ENCODE measurements around the gene SPOCK3.

Gene SPOCK3

DNA sequence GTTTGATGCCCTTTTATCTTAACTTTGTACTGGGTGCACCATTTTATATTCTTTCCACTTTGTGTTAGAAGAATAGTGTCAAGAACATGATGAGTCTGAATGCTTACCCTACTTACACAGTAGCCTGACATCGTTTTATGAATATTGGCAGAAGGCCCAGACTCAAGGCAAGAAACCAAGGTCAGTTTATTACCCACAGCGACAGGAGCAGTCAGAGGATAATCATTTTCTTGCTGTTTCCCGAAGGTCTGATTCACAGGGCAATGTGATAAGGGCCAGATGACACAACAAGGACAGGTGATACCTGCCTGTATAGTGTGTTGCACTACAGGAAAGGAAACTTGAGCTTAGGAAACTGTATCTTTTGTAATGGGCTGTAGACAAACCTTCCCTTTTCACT lies 417.4 kb downstream of the SPOCK3 start:
- Mint-ChIP-seq H3K27me3 (ENCODE audit: low read depth, poor library complexity) (no peaks in the 10 kb centered on the region), H3K27ac (no peak overlapping the region), H3K9me3 (no peaks in the 10 kb centered on the region), H3K4me3 (no peak overlapping the region), H3K4me1 (no peaks in the 10 kb centered on the region), H3K36me3 (ENCODE audit: low read depth) (no peaks in the 10 kb centered on the region)
- no peak for DNase-seq
- TF ChIP-seq, protein P1, sequence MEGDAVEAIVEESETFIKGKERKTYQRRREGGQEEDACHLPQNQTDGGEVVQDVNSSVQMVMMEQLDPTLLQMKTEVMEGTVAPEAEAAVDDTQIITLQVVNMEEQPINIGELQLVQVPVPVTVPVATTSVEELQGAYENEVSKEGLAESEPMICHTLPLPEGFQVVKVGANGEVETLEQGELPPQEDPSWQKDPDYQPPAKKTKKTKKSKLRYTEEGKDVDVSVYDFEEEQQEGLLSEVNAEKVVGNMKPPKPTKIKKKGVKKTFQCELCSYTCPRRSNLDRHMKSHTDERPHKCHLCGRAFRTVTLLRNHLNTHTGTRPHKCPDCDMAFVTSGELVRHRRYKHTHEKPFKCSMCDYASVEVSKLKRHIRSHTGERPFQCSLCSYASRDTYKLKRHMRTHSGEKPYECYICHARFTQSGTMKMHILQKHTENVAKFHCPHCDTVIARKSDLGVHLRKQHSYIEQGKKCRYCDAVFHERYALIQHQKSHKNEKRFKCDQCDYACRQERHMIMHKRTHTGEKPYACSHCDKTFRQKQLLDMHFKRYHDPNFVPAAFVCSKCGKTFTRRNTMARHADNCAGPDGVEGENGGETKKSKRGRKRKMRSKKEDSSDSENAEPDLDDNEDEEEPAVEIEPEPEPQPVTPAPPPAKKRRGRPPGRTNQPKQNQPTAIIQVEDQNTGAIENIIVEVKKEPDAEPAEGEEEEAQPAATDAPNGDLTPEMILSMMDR (IDR thresholded peaks at IDR 0.05), result no peak

DNA sequence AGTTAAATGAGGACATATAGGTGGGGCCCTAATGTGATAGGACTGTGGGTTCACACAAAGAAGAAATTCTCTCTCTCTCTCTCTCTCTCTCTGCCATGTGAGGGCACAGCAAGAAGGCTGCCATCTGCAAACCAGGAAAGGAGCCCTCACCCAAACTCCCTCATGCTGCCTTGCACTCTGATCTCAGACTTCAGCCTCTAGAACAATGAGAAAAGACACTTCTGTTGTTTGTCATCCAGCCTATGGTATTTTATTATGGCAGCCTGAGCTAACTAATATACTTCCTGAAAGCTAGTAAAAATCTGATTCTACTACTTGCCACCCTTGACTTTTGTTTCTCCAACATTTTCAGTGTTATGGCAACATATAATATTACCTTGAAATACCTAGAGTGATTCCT lies 425.9 kb downstream of the SPOCK3 start:
- H3K27ac Mint-ChIP-seq, result no peak overlapping the region
- TF ChIP-seq, protein P1 (IDR thresholded peaks at IDR 0.05), result no peak
- DNase-seq, result no peak
- H3K36me3 Mint-ChIP-seq (ENCODE audit: low read depth), result no peaks in the 10 kb centered on the region
- no peaks in the 10 kb centered on the region for H3K9me3 Mint-ChIP-seq
- H3K4me1 Mint-ChIP-seq, result peaks cover 8% of the 10 kb centered on the region
- no peak overlapping the region for H3K4me3 Mint-ChIP-seq
- no peaks in the 10 kb centered on the region for H3K27me3 Mint-ChIP-seq (ENCODE audit: low read depth, poor library complexity)

DNA sequence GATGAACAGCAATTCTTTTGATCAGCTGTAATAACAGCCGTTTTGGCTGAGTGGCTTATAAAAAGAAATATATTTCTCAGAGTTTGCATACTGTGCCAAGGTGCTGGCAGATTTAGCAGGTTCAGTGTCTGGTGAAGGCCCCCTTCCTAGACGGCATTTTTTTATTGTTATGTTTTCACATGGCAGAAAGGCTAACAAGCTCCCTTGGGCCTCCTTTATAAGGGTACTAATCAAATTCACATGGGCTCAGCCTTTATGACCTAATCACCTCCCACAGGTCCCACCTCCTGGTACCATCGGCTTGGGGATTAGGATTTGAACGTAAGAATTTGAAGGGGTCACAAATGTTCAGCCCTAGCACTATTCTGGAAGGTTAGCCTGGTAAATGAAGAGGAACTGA lies 431.9 kb downstream of the SPOCK3 start:
- TF ChIP-seq, protein P1 (IDR thresholded peaks at IDR 0.05), result no peak
- no peaks in the 10 kb centered on the region for H3K9me3 Mint-ChIP-seq
- H3K36me3 Mint-ChIP-seq (ENCODE audit: low read depth), result no peaks in the 10 kb centered on the region
- no peaks in the 10 kb centered on the region for H3K27me3 Mint-ChIP-seq (ENCODE audit: low read depth, poor library complexity)
- H3K4me3 Mint-ChIP-seq, result no peak overlapping the region
- no peak overlapping the region for H3K27ac Mint-ChIP-seq
- peaks cover 26% of the 10 kb centered on the region for H3K4me1 Mint-ChIP-seq
- DNase-seq, result no peak

DNA sequence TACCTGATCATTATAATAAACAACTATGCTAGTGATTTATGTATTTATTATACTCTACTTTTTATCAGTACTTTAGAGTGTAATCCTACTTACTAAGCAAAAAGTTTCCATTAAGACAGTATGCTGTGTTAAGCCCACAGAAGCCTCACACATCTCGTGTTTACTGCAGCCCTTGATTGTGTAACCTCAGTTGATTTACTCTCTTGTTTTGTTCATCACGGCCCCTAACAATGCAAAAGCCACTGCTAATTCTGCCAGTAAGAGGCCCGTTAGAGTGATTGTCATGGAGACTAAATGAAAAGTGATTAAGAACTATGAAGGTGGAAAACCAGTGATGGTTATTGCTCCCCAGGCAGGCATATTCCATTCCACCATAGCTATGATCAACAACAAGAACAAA lies 436.2 kb downstream of the SPOCK3 start:
- no peak overlapping the region for H3K4me3 Mint-ChIP-seq
- H3K27ac Mint-ChIP-seq, result no peak overlapping the region
- H3K4me1 Mint-ChIP-seq, result peaks cover 15% of the 10 kb centered on the region
- no peaks in the 10 kb centered on the region for H3K27me3 Mint-ChIP-seq (ENCODE audit: low read depth, poor library complexity)
- H3K36me3 Mint-ChIP-seq (ENCODE audit: low read depth), result no peaks in the 10 kb centered on the region
- TF ChIP-seq, protein P1 (IDR thresholded peaks at IDR 0.05), result no peak
- H3K9me3 Mint-ChIP-seq, result no peaks in the 10 kb centered on the region
- DNase-seq, result no peak

DNA sequence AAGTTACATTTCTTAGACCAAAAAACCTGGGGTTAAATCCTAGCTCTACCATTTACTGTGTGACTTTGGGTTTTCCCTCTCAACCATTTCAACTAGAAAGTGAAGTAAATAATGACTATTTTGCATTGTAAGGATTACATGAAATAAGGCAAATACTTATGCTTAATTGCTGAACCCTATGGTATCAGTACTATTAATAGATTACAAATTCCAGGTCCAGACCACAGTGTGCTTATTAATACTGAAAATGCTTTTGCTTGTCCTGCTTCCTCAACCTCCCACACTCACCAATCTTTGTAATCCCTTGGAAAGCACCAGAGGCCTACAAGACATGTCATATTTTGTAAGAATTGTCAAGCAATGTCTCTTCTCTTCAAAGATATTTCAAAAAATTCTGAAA lies 456.5 kb downstream of the SPOCK3 start:
- Mint-ChIP-seq H3K36me3 (ENCODE audit: low read depth) (no peaks in the 10 kb centered on the region), H3K27ac (no peak overlapping the region), H3K9me3 (no peaks in the 10 kb centered on the region), H3K4me1 (no peaks in the 10 kb centered on the region), H3K27me3 (ENCODE audit: low read depth, poor library complexity) (no peaks in the 10 kb centered on the region), H3K4me3 (no peak overlapping the region)
- TF ChIP-seq, protein P1 (IDR thresholded peaks at IDR 0.05), result no peak
- DNase-seq, result no peak

DNA sequence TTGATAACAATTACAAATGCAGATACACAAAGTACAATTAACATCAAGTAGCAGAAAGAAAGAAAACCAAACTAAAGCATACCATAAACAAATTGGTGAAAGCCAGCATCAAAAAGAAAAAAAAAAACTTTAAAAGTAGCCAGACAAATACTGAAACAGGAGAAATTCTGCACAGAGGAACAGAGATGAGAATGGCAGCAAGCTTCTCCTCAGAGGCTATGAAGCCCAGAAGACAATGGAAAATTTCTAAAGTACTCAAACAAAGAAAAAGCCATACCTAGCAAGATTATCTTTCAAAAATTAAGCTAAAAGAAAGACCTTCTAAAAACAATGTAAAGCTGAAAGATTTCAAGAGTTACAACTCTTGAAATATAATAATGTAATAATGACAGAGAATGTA lies 471.3 kb downstream of the SPOCK3 start:
- Mint-ChIP-seq H3K9me3 (peaks cover 43% of the 10 kb centered on the region), H3K27ac (no peak overlapping the region), H3K4me1 (no peaks in the 10 kb centered on the region), H3K36me3 (ENCODE audit: low read depth) (no peaks in the 10 kb centered on the region), H3K4me3 (no peak overlapping the region), H3K27me3 (ENCODE audit: low read depth, poor library complexity) (no peaks in the 10 kb centered on the region)
- TF ChIP-seq, protein P1 (IDR thresholded peaks at IDR 0.05), result no peak
- DNase-seq, result no peak
